Jurkat, Clone E6-1 (cell line): ENCODE results near the gene STRC. TPM values are rescaled to one million over a fixed set of nuclear protein-coding genes. Genes with fewer than 3 reads are reported as not detected.
"Not testable (repeated sequence)": the region's sequence is repeated elsewhere in the genome, so short reads cannot be mapped to it uniquely, and the experiment has no call there.

ENCODE experiments used
- DNase-seq: peaks from one replicate; pipeline ENCODE4 v3.0.0-alpha.2; 2011; ENCODE audit warnings: low read depth, low spot score
- H3K4me3 ChIP-seq: 2 replicates; pipeline ENCODE4 v1.5.1; 2011; ENCODE audit warnings: mild to moderate bottlenecking, low read length, control low read depth, moderate library complexity
- polyA plus RNA-seq: library from polyadenylated mRNA; unstranded; fragments of >200 nt; gene quantifications from one replicate; pipeline ENCODE4 v1.2.1, GENCODE V29; 2012; ENCODE audit warnings: missing spikeins; ENCODE audit not compliant: insufficient read length, insufficient read depth

Gene STRC
- polyA plus RNA-seq, result 1.1 TPM

- not testable (repeated sequence) for H3K4me3 ChIP-seq, DNase-seq
Observed at GRCh38 chr15:43618700-43619099, at the start of gene STRC. Gene STRC (minus strand): TSS chr15:43618800. CDS start chr15:43618722, 78 bp downstream.

- DNase-seq, H3K4me3 ChIP-seq: not testable (repeated sequence)
Observed at GRCh38 chr15:43666177-43666576, 47.6 kb upstream of the STRC start.

GRCh38 chr15:43663333-43663732 is 44.7 kb upstream of the STRC start:
- H3K4me3 ChIP-seq, DNase-seq: not testable (repeated sequence)

GRCh38 chr15:43662293-43662692 is 43.7 kb upstream of the STRC start:
- not testable (repeated sequence) for H3K4me3 ChIP-seq, DNase-seq

- not testable (repeated sequence) for DNase-seq, H3K4me3 ChIP-seq
Observed at GRCh38 chr15:43659727-43660126, 41.1 kb upstream of the STRC start.

GRCh38 chr15:43649430-43649926 is 30.9 kb upstream of the STRC start:
- not testable (repeated sequence) for H3K4me3 ChIP-seq, DNase-seq

GRCh38 chr15:43648649-43649429 is 30.2 kb upstream of the STRC start, which contains the start of gene CATSPER2:
Gene CATSPER2 (minus strand): TSS chr15:43648844. CDS start chr15:43648061, 783 bp downstream.
- no peak for DNase-seq
- H3K4me3 ChIP-seq, result no peak within 1 kb of the TSS

GRCh38 chr15:43638464-43639204 is 20.0 kb upstream of the STRC start:
- not testable (repeated sequence) for H3K4me3 ChIP-seq, DNase-seq

GRCh38 chr15:43626937-43627336 is 8.3 kb upstream of the STRC start:
- H3K4me3 ChIP-seq, DNase-seq: not testable (repeated sequence)

GRCh38 chr15:43625106-43625505 is 6.5 kb upstream of the STRC start:
- no peak for DNase-seq
- H3K4me3 ChIP-seq, result no peak overlapping the region

GRCh38 chr15:43622068-43622799 is 3.6 kb upstream of the STRC start:
- DNase-seq, H3K4me3 ChIP-seq: not testable (repeated sequence)

- H3K4me3 ChIP-seq, DNase-seq: not testable (repeated sequence)
Observed at GRCh38 chr15:43617750-43618149, 850 bp downstream of the STRC start.

- not testable (repeated sequence) for DNase-seq, H3K4me3 ChIP-seq
Observed at GRCh38 chr15:43602233-43602632, 16.4 kb downstream of the STRC start.

GRCh38 chr15:43600200-43600599 is 18.4 kb downstream of the STRC start:
- not testable (repeated sequence) for DNase-seq, H3K4me3 ChIP-seq

GRCh38 chr15:43599131-43599530 is 19.5 kb downstream of the STRC start:
- DNase-seq, H3K4me3 ChIP-seq: not testable (repeated sequence)

- DNase-seq, H3K4me3 ChIP-seq: not testable (repeated sequence)
Observed at GRCh38 chr15:43593328-43594190, 25.0 kb downstream of the STRC start, which contains the start of gene CKMT1B. Gene CKMT1B (plus strand): TSS chr15:43594027. CDS start chr15:43594219, 192 bp downstream.

- H3K4me3 ChIP-seq, DNase-seq: not testable (repeated sequence)
Observed at GRCh38 chr15:43592841-43593240, 25.8 kb downstream of the STRC start.
